Right atrium auricular region (tissue), 2 donors: ENCODE measurements around the gene ADAMTS16. TPM values are rescaled to one million over a fixed set of nuclear protein-coding genes. Genes with fewer than 3 reads are reported as not detected.

Source experiments
- DNase-seq: peaks from one replicate; pipeline ENCODE4 v3.0.0-alpha.2; 2019; ENCODE audit warnings: low spot score
- H3K27ac ChIP-seq, 2 donors: fragments of 200-600 bp; sonication (generic); 1 replicate in 1 of 2; 2 replicates in 1 of 2; pipeline ENCODE4 v1.5.1; 2016 to 2019
- H3K27me3 ChIP-seq, 2 donors: fragments of 200-600 bp; sonication (generic); one replicate each; pipeline versions ENCODE4 v1.5.1 to v1.6.0; 2017 to 2019
- H3K36me3 ChIP-seq: fragments of 200-600 bp; sonication (generic); one replicate; pipeline ENCODE4 v1.5.1; 2016
- H3K4me1 ChIP-seq, 2 donors: fragments of 200-600 bp; sonication (generic); one replicate each; pipeline versions ENCODE4 v1.5.1 to v1.6.0; 2017 to 2019
- H3K4me3 ChIP-seq, 2 donors: fragments of 200-600 bp; sonication (generic); 1 replicate in 1 of 2; 2 replicates in 1 of 2; pipeline ENCODE4 v1.5.1; 2017 to 2019; ENCODE audit warnings: mild to moderate bottlenecking in 1 of 2, moderate library complexity in 1 of 2
- H3K9me3 ChIP-seq, 2 donors: fragments of 200-600 bp; sonication (generic); one replicate each; pipeline ENCODE4 v1.5.1; 2019
- CTCF ChIP-seq, 2 donors: fragments of 200-600 bp; sonication (generic); IDR thresholded peaks; one replicate each; pipeline ENCODE4 v1.5.1; 2019; ENCODE audit warnings: antibody characterized with exemption in 2 of 2
- total RNA-seq, 2 donors: library from RNA; depleted of rRNA; stranded (reverse); fragments of >200 nt; gene quantifications; one replicate each; pipeline ENCODE4 v1.1.0, GENCODE V29; 2016

The ADAMTS16 gene
- total RNA-seq, 2 donors from 2014 or later: not detected

- no peak for DNase-seq
- no peaks in the 10 kb centered on the region for H3K36me3 ChIP-seq
- H3K9me3 ChIP-seq: peaks cover 0 to 14% of the 10 kb centered on the region in 2 donors
- no peak overlapping the region for H3K27ac ChIP-seq
- H3K27me3 ChIP-seq: no peaks in the 10 kb centered on the region
- no peaks in the 10 kb centered on the region for H3K4me1 ChIP-seq
- TF ChIP-seq CTCF (IDR thresholded peaks at IDR 0.05): no peak
- H3K4me3 ChIP-seq: no peak overlapping the region
Observed at GRCh38 chr5:5250758-5251157, 110.6 kb downstream of the ADAMTS16 start.

- no peaks in the 10 kb centered on the region for H3K36me3 ChIP-seq
- no peak for DNase-seq
- H3K27me3 ChIP-seq: no peaks in the 10 kb centered on the region
- no peak for TF ChIP-seq CTCF (IDR thresholded peaks at IDR 0.05)
- no peak overlapping the region for H3K4me3 ChIP-seq
- no peaks in the 10 kb centered on the region for H3K4me1 ChIP-seq
- H3K9me3 ChIP-seq: peaks cover 0 to 21% of the 10 kb centered on the region in 2 donors
- no peak overlapping the region for H3K27ac ChIP-seq
Observed at GRCh38 chr5:5252106-5252505, 112.0 kb downstream of the ADAMTS16 start.

- Histone ChIP-seq H3K4me1 (no peaks in the 10 kb centered on the region), H3K4me3 (no peak overlapping the region), H3K27me3 (no peaks in the 10 kb centered on the region), H3K36me3 (no peaks in the 10 kb centered on the region), H3K27ac (no peak overlapping the region), H3K9me3 (peaks cover 0 to 21% of the 10 kb centered on the region in 2 donors)
- no peak for TF ChIP-seq CTCF (IDR thresholded peaks at IDR 0.05)
- no peak for DNase-seq
Observed at GRCh38 chr5:5257353-5257752, 117.2 kb downstream of the ADAMTS16 start.

GRCh38 chr5:5258564-5258963, 118.4 kb downstream of the ADAMTS16 start:
- Histone ChIP-seq H3K4me3 (no peak overlapping the region), H3K27me3 (no peaks in the 10 kb centered on the region), H3K9me3 (peaks cover 0 to 21% of the 10 kb centered on the region in 2 donors), H3K36me3 (no peaks in the 10 kb centered on the region), H3K4me1 (no peaks in the 10 kb centered on the region), H3K27ac (no peak overlapping the region)
- no peak for TF ChIP-seq CTCF (IDR thresholded peaks at IDR 0.05)
- no peak for DNase-seq

GRCh38 chr5:5264727-5265126, 124.6 kb downstream of the ADAMTS16 start:
- TF ChIP-seq CTCF (IDR thresholded peaks at IDR 0.05): no peak
- no peak for DNase-seq
- Histone ChIP-seq H3K36me3 (no peaks in the 10 kb centered on the region), H3K27ac (no peak overlapping the region), H3K4me1 (no peaks in the 10 kb centered on the region), H3K4me3 (no peak overlapping the region), H3K9me3 (no peaks in the 10 kb centered on the region), H3K27me3 (no peaks in the 10 kb centered on the region)

GRCh38 chr5:5266297-5266696, 126.2 kb downstream of the ADAMTS16 start:
- H3K4me3 ChIP-seq: no peak overlapping the region
- no peaks in the 10 kb centered on the region for H3K27me3 ChIP-seq
- H3K36me3 ChIP-seq: no peaks in the 10 kb centered on the region
- DNase-seq: no peak
- no peak for TF ChIP-seq CTCF (IDR thresholded peaks at IDR 0.05)
- H3K9me3 ChIP-seq: no peaks in the 10 kb centered on the region
- H3K27ac ChIP-seq: no peak overlapping the region
- H3K4me1 ChIP-seq: peaks cover 0 to 4% of the 10 kb centered on the region in 2 donors
